Measurements from ENCODE around the gene TRPM2. TPM values are rescaled to one million over a fixed set of nuclear protein-coding genes. Genes with fewer than 3 reads are reported as not detected.

TRPM2 gene
- total RNA-seq, 2 experiments from 2014 or later, result 2.6 to 3.7 TPM

GRCh38 chr21:44458971-44459711, 105.7 kb downstream of the TRPM2 start:
- intact Hi-C loops (cut with micrococcal nuclease), result no loop called here

GRCh38 chr21:44459712-44460440, 106.5 kb downstream of the TRPM2 start:
- H3K4me1 Mint-ChIP-seq (ENCODE audit: low read depth), result no peaks in the 10 kb centered on the region
- no peak overlapping the region for H3K27ac Mint-ChIP-seq
- H3K9me3 Mint-ChIP-seq, result no peaks in the 10 kb centered on the region
- no peak for TF ChIP-seq CTCF (IDR thresholded peaks at IDR 0.05)
- no peaks in the 10 kb centered on the region for H3K36me3 Mint-ChIP-seq (ENCODE audit: low read depth)
- DNase-seq (no peak), ATAC-seq (no peak)
- intact Hi-C loops (cut with micrococcal nuclease), result no loop called here
- H3K4me3 Mint-ChIP-seq, result no peak overlapping the region
- ChIA-PET CTCF (no interaction called here), POLR2A (no interaction called here)
- H3K27me3 Mint-ChIP-seq, result no peaks in the 10 kb centered on the region

More at GRCh38 chr21:44458971-44459711, 105.7 kb downstream of the TRPM2 start:
- no peak for TF ChIP-seq CTCF (IDR thresholded peaks at IDR 0.05)
- ChIA-PET CTCF (no interaction called here), POLR2A (no interaction called here)
- H3K27ac Mint-ChIP-seq, result no peak overlapping the region
- no peaks in the 10 kb centered on the region for H3K4me1 Mint-ChIP-seq (ENCODE audit: low read depth)
- DNase-seq, result no peak
- H3K4me3 Mint-ChIP-seq, result no peak overlapping the region
- no peak for ATAC-seq
- H3K36me3 Mint-ChIP-seq (ENCODE audit: low read depth), result no peaks in the 10 kb centered on the region
- no peaks in the 10 kb centered on the region for H3K27me3 Mint-ChIP-seq
- peaks cover 4% of the 10 kb centered on the region for H3K9me3 Mint-ChIP-seq

- intact Hi-C loops (cut with micrococcal nuclease), result no loop called here
- CTCF ChIA-PET, result no interaction called here
- H3K4me1 Mint-ChIP-seq (ENCODE audit: low read depth), result no peaks in the 10 kb centered on the region
- H3K27me3 Mint-ChIP-seq, result no peaks in the 10 kb centered on the region
- no peaks in the 10 kb centered on the region for H3K36me3 Mint-ChIP-seq (ENCODE audit: low read depth)
- no peak for TF ChIP-seq CTCF (IDR thresholded peaks at IDR 0.05)
- DNase-seq (no peak), ATAC-seq (no peak)
- POLR2A ChIA-PET, result no interaction called here
- no peaks in the 10 kb centered on the region for H3K9me3 Mint-ChIP-seq
- no peak overlapping the region for H3K4me3 Mint-ChIP-seq
- no peak overlapping the region for H3K27ac Mint-ChIP-seq
These were observed 107.0 kb downstream of the TRPM2 start for GRCh38 chr21:44460441-44460755.

GRCh38 chr21:44461005-44461404, 107.6 kb downstream of the TRPM2 start:
- intact Hi-C loops (cut with micrococcal nuclease), result no loop called here
- ChIA-PET POLR2A (no interaction called here), CTCF (interaction anchor here (1.3 kb wide), 1 partner anchor 27 kb away, joined by 3 read pairs; no protein-coding TSS in a partner anchor)
- DNase-seq (no peak), ATAC-seq (no peak)
- Mint-ChIP-seq H3K9me3 (no peaks in the 10 kb centered on the region), H3K4me1 (ENCODE audit: low read depth) (no peaks in the 10 kb centered on the region), H3K27ac (no peak overlapping the region), H3K36me3 (ENCODE audit: low read depth) (no peaks in the 10 kb centered on the region), H3K27me3 (no peaks in the 10 kb centered on the region), H3K4me3 (no peak overlapping the region)
- no peak for TF ChIP-seq CTCF (IDR thresholded peaks at IDR 0.05)

- no peak for DNase-seq
- intact Hi-C loops (cut with micrococcal nuclease), result no loop called here
- CTCF ChIA-PET, result interaction anchor here (1.3 kb wide), 1 partner anchor 26 kb away, joined by 3 read pairs; no protein-coding TSS in a partner anchor
- Mint-ChIP-seq H3K4me3 (no peak overlapping the region), H3K27me3 (no peaks in the 10 kb centered on the region), H3K9me3 (no peaks in the 10 kb centered on the region), H3K36me3 (ENCODE audit: low read depth) (no peaks in the 10 kb centered on the region), H3K27ac (no peak overlapping the region), H3K4me1 (ENCODE audit: low read depth) (no peaks in the 10 kb centered on the region)
- POLR2A ChIA-PET, result no interaction called here
- no peak for TF ChIP-seq CTCF (IDR thresholded peaks at IDR 0.05)
- ATAC-seq, result no peak
These were observed 108.1 kb downstream of the TRPM2 start for GRCh38 chr21:44461464-44462001.
